SU-DHL-6 (cell line): ENCODE data around the gene ZNF100.

Source experiments
- CTCF ChIP-seq: fragments of 200-600 bp; sonication (generic); IDR thresholded peaks from one replicate; pipeline ENCODE4 v1.5.1; 2017; ENCODE audit warnings: antibody characterized with exemption, mild to moderate bottlenecking, low read length, moderate library complexity; ENCODE audit not compliant: insufficient read depth, poor library complexity, severe bottlenecking
- EZH2phosphoT487 ChIP-seq: fragments of 200-600 bp; sonication (generic), shearing (Covaris generic); conservative IDR thresholded peaks from 2 replicates; pipeline ENCODE4 v1.6.1; 2018; ENCODE audit warnings: mild to moderate bottlenecking, antibody characterized with exemption, low read length, moderate library complexity, mixed read lengths

- no peak for TF ChIP-seq CTCF
- no peak for TF ChIP-seq EZH2phosphoT487
These were observed 19.3 kb downstream of the ZNF100 start for GRCh38 chr19:21748088-21748487.
